WTC11 (cell line): ENCODE results near the gene RSPRY1. TPM values are rescaled to one million over a fixed set of nuclear protein-coding genes. Genes with fewer than 3 reads are reported as not detected.
A peak's percentile ranks its signal among the peaks of the same experiment; 100 is the strongest.

Experiments
- ATF1 ChIP-seq: sonication (generic); formaldehyde crosslinking; IDR thresholded peaks from 2 replicates; pipeline ENCODE4 v1.8.1; 2023; ENCODE audit warnings: mild to moderate bottlenecking, moderate library complexity, missing genetic modification reagents
- CDX4 ChIP-seq: fragments of 250-450 bp; sonication (Bioruptor Pico); IDR thresholded peaks from 2 replicates; pipeline ENCODE4 v1.9.0; 2021; ENCODE audit warnings: moderate library complexity, mild to moderate bottlenecking, inconsistent platforms, borderline replicate concordance
- CREM ChIP-seq: sonication (generic); formaldehyde crosslinking; IDR thresholded peaks from 2 replicates; pipeline ENCODE4 v1.8.1; 2022; ENCODE audit warnings: mild to moderate bottlenecking, missing genetic modification reagents, moderate library complexity
- KAT7 ChIP-seq: sonication (generic); formaldehyde crosslinking; IDR thresholded peaks from 2 replicates; pipeline ENCODE4 v1.8.1; 2023; ENCODE audit warnings: missing genetic modification reagents, mild to moderate bottlenecking, borderline replicate concordance
- MLX ChIP-seq: sonication (generic); formaldehyde crosslinking; IDR thresholded peaks from 2 replicates; pipeline ENCODE4 v1.8.1; 2023; ENCODE audit warnings: mild to moderate bottlenecking, missing genetic modification reagents, moderate library complexity
- NFE2L1 ChIP-seq: sonication (generic); formaldehyde crosslinking; IDR thresholded peaks from 2 replicates; pipeline ENCODE4 v1.8.1; 2023; ENCODE audit warnings: missing genetic modification reagents
- NR2C2 ChIP-seq: sonication (generic); formaldehyde crosslinking; IDR thresholded peaks from 2 replicates; pipeline ENCODE4 v1.8.0; 2022; ENCODE audit warnings: mild to moderate bottlenecking, missing genetic modification reagents
- SMAD3 ChIP-seq: sonication (generic); formaldehyde crosslinking; IDR thresholded peaks from 2 replicates; pipeline ENCODE4 v1.8.0; 2022; ENCODE audit warnings: missing genetic modification reagents, mild to moderate bottlenecking, borderline replicate concordance
- SMAD4 ChIP-seq: sonication (generic); formaldehyde crosslinking; IDR thresholded peaks from 2 replicates; pipeline ENCODE4 v1.8.0; 2022; ENCODE audit warnings: mild to moderate bottlenecking, missing genetic modification reagents
- STAT6 ChIP-seq: sonication (generic); formaldehyde crosslinking; conservative IDR thresholded peaks from 2 replicates; pipeline ENCODE4 v1.8.1; 2023; ENCODE audit warnings: mild to moderate bottlenecking, low read depth, missing genetic modification reagents, moderate library complexity
- ZNF263 ChIP-seq: sonication (generic); formaldehyde crosslinking; IDR thresholded peaks from 2 replicates; pipeline ENCODE4 v1.8.1; 2022; ENCODE audit warnings: low read depth, mild to moderate bottlenecking, moderate library complexity, missing genetic modification reagents
- ZNF317 ChIP-seq: sonication (generic); formaldehyde crosslinking; IDR thresholded peaks from 2 replicates; pipeline ENCODE4 v1.8.1; 2023; ENCODE audit warnings: low read depth, mild to moderate bottlenecking, moderate library complexity, missing genetic modification reagents, borderline replicate concordance
- ZSCAN18 ChIP-seq: fragments of 250-450 bp; sonication (Bioruptor Pico); IDR thresholded peaks from 2 replicates; pipeline ENCODE4 v2.1.2; 2022; ENCODE audit warnings: mild to moderate bottlenecking, moderate library complexity
- total RNA-seq: library from RNA; stranded (reverse); gene quantifications from 3 replicates; pipeline ENCODE4 v1.2.3, GENCODE V29; 2021
- TF ChIP-seq, protein P1 (sequence below): sonication (generic); formaldehyde crosslinking; IDR thresholded peaks from 2 replicates; pipeline ENCODE4 v1.8.0; 2023; ENCODE audit warnings: missing genetic modification reagents, mild to moderate bottlenecking, borderline replicate concordance
- TF ChIP-seq, protein P2 (sequence below): sonication (generic); formaldehyde crosslinking; IDR thresholded peaks from 2 replicates; pipeline ENCODE4 v1.8.0; 2022; ENCODE audit warnings: mild to moderate bottlenecking, missing genetic modification reagents
- TF ChIP-seq, protein P3 (sequence below): sonication (generic); formaldehyde crosslinking; IDR thresholded peaks from 2 replicates; pipeline ENCODE4 v1.8.1; 2022; ENCODE audit warnings: mild to moderate bottlenecking, moderate library complexity, missing genetic modification reagents
- TF ChIP-seq, protein P4 (sequence below): sonication (generic); formaldehyde crosslinking; IDR thresholded peaks from 2 replicates; pipeline ENCODE4 v1.8.0; 2022; ENCODE audit warnings: mild to moderate bottlenecking, missing genetic modification reagents
- TF ChIP-seq, protein P5 (sequence below): fragments of 250-450 bp; sonication (Bioruptor Pico); conservative IDR thresholded peaks from 2 replicates; pipeline ENCODE4 v1.9.0; 2021; ENCODE audit warnings: mild to moderate bottlenecking
- TF ChIP-seq, protein P6 (sequence below): sonication (generic); formaldehyde crosslinking; IDR thresholded peaks from 2 replicates; pipeline ENCODE4 v1.8.0; 2022; ENCODE audit warnings: missing genetic modification reagents

The RSPRY1 gene
- total RNA-seq, 1 experiment from 2014 or later, result 26.8 TPM

DNA sequence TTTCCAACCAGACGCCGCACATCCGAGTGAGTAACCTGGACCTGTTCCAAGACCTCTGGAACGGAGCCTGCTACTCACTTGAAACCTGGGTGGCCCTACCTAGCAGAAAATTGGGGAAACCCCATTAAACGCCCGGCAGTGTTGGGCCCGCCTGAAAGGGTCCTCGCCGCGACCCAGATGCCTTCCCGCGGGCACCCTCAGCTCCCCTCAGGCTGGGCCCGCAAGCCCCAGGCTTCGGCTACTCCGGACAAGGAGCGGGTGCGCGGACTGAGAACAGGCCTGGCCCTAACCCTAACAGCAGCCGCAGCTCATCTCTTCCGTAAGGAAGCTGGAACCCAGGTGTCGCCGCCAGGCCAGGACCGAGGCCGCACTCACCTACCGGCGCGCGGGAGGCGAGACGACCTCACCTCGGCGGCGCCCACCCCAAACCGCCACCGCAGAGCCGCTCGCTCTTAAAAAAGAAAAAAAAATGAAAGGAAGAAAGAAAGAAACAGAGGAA, 634 bp upstream of the RSPRY1 start (continued):
- TF ChIP-seq NFE2L1 (CRISPR knock-in tag) (no peak), SMAD4 (CRISPR knock-in tag) (0 out of 2 replicates have a peak, but pooled peaks have one; percentile 12), ZNF263 (CRISPR knock-in tag) (no peak), KAT7 (no peak), ATF1 (no peak), ZNF317 (CRISPR knock-in tag) (no peak), MLX (CRISPR knock-in tag) (no peak), CREM (0 out of 2 replicates have a peak, but pooled peaks have one; percentile 5), NR2C2 (no peak), ZSCAN18 (CRISPR knock-in tag) (no peak), STAT6 (CRISPR knock-in tag) (no peak), CDX4 (CRISPR knock-in tag) (no peak), SMAD3 (CRISPR knock-in tag) (no peak)
- TF ChIP-seq, protein P1, sequence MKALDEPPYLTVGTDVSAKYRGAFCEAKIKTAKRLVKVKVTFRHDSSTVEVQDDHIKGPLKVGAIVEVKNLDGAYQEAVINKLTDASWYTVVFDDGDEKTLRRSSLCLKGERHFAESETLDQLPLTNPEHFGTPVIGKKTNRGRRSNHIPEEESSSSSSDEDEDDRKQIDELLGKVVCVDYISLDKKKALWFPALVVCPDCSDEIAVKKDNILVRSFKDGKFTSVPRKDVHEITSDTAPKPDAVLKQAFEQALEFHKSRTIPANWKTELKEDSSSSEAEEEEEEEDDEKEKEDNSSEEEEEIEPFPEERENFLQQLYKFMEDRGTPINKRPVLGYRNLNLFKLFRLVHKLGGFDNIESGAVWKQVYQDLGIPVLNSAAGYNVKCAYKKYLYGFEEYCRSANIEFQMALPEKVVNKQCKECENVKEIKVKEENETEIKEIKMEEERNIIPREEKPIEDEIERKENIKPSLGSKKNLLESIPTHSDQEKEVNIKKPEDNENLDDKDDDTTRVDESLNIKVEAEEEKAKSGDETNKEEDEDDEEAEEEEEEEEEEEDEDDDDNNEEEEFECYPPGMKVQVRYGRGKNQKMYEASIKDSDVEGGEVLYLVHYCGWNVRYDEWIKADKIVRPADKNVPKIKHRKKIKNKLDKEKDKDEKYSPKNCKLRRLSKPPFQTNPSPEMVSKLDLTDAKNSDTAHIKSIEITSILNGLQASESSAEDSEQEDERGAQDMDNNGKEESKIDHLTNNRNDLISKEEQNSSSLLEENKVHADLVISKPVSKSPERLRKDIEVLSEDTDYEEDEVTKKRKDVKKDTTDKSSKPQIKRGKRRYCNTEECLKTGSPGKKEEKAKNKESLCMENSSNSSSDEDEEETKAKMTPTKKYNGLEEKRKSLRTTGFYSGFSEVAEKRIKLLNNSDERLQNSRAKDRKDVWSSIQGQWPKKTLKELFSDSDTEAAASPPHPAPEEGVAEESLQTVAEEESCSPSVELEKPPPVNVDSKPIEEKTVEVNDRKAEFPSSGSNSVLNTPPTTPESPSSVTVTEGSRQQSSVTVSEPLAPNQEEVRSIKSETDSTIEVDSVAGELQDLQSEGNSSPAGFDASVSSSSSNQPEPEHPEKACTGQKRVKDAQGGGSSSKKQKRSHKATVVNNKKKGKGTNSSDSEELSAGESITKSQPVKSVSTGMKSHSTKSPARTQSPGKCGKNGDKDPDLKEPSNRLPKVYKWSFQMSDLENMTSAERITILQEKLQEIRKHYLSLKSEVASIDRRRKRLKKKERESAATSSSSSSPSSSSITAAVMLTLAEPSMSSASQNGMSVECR (CRISPR knock-in tag), result peak; percentile 84
- TF ChIP-seq, protein P2, sequence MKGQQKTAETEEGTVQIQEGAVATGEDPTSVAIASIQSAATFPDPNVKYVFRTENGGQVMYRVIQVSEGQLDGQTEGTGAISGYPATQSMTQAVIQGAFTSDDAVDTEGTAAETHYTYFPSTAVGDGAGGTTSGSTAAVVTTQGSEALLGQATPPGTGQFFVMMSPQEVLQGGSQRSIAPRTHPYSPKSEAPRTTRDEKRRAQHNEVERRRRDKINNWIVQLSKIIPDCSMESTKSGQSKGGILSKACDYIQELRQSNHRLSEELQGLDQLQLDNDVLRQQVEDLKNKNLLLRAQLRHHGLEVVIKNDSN, result no peak
- TF ChIP-seq, protein P3, sequence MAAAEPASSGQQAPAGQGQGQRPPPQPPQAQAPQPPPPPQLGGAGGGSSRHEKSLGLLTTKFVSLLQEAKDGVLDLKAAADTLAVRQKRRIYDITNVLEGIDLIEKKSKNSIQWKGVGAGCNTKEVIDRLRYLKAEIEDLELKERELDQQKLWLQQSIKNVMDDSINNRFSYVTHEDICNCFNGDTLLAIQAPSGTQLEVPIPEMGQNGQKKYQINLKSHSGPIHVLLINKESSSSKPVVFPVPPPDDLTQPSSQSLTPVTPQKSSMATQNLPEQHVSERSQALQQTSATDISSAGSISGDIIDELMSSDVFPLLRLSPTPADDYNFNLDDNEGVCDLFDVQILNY (CRISPR knock-in tag), result no peak
- TF ChIP-seq, protein P4, sequence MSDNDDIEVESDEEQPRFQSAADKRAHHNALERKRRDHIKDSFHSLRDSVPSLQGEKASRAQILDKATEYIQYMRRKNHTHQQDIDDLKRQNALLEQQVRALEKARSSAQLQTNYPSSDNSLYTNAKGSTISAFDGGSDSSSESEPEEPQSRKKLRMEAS (CRISPR knock-in tag), result no peak
- TF ChIP-seq, protein P5, sequence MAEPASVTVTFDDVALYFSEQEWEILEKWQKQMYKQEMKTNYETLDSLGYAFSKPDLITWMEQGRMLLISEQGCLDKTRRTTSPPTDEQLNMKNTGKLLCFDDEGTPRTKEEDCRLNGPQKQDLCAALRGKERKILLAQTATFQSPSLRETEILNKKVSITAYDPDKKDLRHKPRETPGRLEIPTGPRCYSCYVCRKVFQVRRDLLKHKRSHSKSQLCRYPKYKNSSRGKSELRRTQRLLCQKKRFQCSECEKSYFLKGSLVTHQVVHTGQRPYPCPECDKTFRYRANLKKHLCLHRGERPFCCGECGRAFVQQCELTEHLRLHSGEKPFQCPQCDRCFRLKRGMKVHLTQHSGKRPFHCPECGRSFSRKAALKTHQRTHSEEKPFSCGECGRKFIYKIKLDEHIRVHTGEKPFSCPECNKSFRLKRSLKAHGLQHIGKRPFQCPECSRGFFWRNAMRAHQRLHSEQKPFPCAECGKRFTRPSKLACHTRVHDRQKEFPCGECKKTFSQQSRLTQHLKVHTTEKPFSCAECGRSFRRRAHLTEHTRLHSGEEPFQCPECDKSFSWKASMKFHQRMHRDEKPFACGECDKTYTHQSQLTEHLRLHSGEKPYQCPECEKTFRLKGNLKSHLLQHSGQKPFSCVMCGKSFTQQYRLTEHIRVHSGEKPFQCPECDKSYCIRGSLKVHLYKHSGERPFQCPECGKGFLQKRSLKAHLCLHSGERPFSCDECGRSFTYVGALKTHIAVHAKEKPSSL, result no peak
- TF ChIP-seq, protein P6, sequence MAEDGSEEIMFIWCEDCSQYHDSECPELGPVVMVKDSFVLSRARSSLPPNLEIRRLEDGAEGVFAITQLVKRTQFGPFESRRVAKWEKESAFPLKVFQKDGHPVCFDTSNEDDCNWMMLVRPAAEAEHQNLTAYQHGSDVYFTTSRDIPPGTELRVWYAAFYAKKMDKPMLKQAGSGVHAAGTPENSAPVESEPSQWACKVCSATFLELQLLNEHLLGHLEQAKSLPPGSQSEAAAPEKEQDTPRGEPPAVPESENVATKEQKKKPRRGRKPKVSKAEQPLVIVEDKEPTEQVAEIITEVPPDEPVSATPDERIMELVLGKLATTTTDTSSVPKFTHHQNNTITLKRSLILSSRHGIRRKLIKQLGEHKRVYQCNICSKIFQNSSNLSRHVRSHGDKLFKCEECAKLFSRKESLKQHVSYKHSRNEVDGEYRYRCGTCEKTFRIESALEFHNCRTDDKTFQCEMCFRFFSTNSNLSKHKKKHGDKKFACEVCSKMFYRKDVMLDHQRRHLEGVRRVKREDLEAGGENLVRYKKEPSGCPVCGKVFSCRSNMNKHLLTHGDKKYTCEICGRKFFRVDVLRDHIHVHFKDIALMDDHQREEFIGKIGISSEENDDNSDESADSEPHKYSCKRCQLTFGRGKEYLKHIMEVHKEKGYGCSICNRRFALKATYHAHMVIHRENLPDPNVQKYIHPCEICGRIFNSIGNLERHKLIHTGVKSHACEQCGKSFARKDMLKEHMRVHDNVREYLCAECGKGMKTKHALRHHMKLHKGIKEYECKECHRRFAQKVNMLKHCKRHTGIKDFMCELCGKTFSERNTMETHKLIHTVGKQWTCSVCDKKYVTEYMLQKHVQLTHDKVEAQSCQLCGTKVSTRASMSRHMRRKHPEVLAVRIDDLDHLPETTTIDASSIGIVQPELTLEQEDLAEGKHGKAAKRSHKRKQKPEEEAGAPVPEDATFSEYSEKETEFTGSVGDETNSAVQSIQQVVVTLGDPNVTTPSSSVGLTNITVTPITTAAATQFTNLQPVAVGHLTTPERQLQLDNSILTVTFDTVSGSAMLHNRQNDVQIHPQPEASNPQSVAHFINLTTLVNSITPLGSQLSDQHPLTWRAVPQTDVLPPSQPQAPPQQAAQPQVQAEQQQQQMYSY, result 0 out of 2 replicates have a peak, but pooled peaks have one; percentile 15
